ENCODE measurements around the gene KIF15. TPM values are rescaled to one million over a fixed set of nuclear protein-coding genes. Genes with fewer than 3 reads are reported as not detected.
A peak's percentile ranks its signal among the peaks of the same experiment; 100 is the strongest.

KIF15 gene
- total RNA-seq, 1 experiment from 2014 or later, result 25.9 TPM

GRCh38 chr3:44880284-44880683 is 118.7 kb downstream of the KIF15 start:
- no peak for DNase-seq (ENCODE audit: low read depth)

DNA sequence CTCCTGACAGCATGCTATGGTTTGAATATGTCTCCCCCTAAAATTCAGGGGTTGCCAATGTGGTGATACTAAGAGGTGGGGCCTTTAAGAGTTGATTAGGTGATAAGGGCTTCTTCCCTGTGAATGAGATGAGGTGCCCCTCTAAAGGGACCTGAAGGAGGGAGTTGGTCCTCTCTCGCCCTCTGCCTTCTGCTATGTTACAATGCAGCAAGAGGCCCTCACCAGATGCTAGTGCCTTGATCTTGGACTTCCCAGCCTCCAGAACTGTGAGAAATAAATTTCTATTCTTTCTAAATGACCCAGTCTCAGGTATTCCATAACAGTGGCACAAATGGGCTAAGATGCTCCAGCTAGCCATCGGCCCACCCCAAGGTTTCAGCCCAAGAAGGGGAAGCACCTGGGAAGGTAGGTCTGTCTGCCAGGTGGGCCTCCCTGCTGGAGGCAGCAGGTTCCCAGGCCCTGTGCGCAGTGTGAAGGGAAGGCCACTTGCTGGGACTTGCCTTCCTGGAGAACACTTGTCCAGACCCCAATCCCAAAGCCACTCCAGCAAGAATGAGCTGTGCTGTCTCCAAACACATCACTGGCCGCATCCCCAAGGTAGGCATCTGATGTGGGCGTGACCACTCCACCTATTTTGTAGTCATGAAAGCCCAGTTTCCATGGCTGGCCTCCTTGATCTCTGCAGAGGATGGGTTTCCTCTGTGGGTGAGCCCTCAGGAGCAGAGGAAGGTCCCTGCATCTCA is 121.8 kb downstream of the KIF15 start:
- no peak for DNase-seq (ENCODE audit: low read depth)

DNA sequence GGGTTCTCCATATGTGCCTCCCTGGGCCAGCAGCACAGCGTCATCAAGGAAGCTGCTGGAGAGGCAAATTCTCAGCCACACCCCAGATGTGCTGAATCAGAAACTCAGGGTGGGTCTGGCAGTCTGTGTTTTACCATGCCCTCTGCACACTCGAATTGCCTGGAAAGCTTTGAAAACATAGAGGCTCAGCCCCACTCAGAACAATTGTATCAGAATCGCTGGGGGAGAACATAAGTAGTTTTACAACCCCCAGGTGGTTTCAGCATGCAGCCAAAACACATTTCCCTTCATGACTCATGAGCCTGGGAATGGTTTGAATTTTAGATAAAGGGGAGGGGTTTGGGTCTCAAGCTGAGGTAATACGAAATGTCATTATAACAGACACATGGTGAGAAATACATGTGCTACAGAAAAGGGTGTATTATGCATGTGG is 122.4 kb downstream of the KIF15 start:
- DNase-seq (ENCODE audit: low read depth), result peak; percentile 98

- peak; percentile 98 for DNase-seq (ENCODE audit: low read depth)
Observed at GRCh38 chr3:44885618-44886017, 124.0 kb downstream of the KIF15 start.

DNA sequence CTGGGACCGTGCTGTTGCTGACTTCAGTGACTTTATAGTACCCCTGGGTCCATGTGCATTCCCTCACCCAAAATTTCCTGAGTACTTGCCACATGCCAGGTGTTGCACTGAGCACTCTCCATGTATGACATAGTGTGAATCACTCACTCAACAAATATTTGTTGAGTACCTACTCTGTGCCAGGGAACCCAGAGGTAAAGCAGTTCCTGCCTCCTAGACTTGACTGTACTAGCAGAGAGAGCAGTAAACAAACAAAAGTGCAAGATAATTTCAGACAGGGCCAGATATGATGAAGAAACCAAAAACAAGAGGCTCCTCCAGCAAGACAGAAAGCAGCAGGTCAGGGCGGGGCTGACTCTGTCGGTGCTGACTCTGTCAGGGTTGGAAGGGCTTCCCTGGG is 125.0 kb downstream of the KIF15 start:
- no peak for DNase-seq (ENCODE audit: low read depth)

DNA sequence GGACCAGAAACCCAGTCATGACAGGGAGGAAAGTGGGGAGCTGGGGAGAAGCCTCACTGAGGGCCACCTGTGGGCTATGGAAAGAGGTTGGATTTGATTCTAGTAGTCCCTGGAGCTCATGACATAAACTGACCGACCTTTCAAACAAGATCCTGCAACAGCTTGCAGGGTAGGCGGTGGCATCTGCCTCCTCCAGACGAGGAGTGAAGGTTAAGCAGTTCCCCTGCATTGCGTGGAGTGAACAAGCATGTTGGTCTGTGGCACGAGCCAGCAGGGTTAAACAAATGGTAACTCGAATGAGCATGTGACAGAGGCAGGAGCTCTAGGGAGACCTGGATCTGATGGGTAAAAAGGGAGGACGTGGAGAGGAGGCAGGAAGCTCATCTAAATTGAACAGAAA is 125.5 kb downstream of the KIF15 start:
- DNase-seq (ENCODE audit: low read depth), result no peak

DNA sequence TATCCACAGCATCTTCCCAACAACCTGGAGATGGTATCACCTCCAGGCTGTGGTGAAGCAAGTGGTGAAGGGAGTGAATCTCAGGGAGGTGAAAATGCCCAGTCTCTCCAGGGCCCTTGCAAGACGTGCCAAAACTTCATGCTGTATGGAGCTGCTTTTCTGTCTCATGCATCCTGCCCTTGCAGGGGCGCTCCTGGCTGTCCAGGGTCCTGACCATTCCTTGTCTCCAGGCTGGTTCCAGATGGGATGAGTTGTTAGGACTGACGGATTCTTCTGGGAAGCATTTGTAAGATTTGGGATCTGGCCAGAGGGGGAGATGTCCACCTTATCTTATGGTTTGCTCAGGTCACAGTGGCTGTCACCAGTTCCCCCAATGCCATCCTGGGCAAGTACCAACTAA is 128.7 kb downstream of the KIF15 start:
- DNase-seq (ENCODE audit: low read depth), result no peak

- no peak for DNase-seq (ENCODE audit: low read depth)
Observed at GRCh38 chr3:44890852-44891251, 129.3 kb downstream of the KIF15 start.

GRCh38 chr3:44892689-44893088 is 131.1 kb downstream of the KIF15 start:
- DNase-seq (ENCODE audit: low read depth), result peak; percentile 39

DNA sequence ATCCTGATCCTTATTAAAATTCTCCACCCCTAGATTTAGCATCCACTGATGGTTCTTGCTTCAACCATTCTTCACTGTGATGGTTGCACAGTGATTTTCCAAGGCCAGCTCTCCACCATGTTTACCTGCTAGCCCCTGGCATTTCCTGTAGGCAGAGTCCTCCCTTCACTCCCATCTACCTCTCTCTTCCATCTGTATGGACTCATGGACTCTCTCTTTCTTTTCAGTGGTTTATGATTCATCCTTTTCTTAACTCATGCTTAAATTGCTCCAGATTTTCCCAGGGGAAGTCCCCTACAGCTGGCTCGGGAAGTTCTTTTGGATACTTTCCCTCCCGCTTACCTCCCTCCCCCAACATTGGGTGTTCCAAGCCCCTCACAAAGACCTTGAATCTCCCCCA is 131.5 kb downstream of the KIF15 start:
- DNase-seq (ENCODE audit: low read depth), result peak; percentile 85

- DNase-seq (ENCODE audit: low read depth), result peak; percentile 60
Observed at GRCh38 chr3:44894485-44894884, 132.9 kb downstream of the KIF15 start.

GRCh38 chr3:44896440-44896839 is 134.8 kb downstream of the KIF15 start:
- no peak for DNase-seq (ENCODE audit: low read depth)

DNA sequence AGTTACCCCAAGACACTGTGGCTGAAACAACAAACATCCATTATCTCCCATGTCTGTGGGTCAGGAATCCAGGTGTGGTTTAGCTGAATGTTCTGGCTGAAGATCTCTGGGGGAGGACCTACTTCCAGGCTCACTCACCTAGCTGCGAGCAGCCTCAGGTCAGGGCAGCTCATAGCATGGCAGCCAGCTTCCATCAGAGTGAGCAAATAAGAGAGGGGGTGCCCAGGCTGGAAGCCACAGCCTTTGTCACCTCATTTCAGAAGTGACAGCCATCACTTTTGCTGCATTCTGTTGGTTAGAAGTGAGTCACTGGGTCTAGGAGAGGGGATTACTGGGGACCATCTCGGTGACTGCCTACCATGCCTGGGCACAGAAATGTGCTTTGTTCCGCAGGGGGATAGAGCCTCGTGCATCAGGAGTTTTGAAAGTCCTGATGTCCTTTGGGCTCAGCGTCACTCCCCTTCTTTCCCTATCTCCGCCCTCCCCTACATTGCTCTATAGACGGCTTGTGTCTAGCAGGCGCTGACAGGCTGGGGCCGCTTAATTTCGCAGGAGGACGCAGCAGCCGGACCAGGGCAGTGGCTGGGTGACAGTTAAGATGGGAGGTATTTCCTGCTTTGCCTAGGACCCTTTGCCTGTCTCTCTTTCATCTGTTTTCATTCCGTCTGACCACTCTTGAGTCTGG is 138.2 kb downstream of the KIF15 start:
- DNase-seq (ENCODE audit: low read depth), result no peak

DNA sequence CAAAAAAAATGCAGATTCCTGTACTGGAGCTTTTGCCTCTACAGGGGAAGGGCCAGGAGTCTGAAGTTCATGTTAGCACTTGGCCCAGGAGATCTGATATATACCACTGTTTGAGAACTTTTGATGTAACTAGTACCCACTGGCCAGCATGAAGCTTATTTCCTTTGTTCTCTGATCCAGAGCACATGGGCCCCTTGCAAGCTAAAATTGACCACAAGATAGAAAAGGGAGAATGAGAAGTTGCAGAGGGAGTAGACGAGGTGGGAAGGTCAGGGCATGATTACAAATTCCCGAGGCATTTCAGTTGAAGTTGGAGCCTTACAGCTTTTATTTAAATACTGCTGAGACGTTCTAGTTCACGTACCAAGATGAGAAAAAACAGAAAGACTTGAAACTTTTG is 141.0 kb downstream of the KIF15 start:
- no peak for DNase-seq (ENCODE audit: low read depth)

Other genes starting within 250 kb of the KIF15 start
- gene ZKSCAN7, start 206.6 kb upstream of the KIF15 start, total RNA-seq (2014; rRNA removed), result 5.3 and 7.4 TPM in 2 replicates
- gene ZNF660, start 176.8 kb upstream of the KIF15 start, total RNA-seq (2014; rRNA removed), result 2.9 and 4.0 TPM in 2 replicates
- gene ZNF197, start 136.8 kb upstream of the KIF15 start, total RNA-seq (2014; rRNA removed), result 15.6 and 19.6 TPM in 2 replicates
- gene ZNF35, start 113.1 kb upstream of the KIF15 start, total RNA-seq (2014; rRNA removed), result 17.1 and 20.1 TPM in 2 replicates
- gene ZNF502, start 49.1 kb upstream of the KIF15 start, total RNA-seq (2014; rRNA removed), result 2.5 and 4.3 TPM in 2 replicates
- 0.45 and 1.3 TPM in 2 replicates for gene ZNF501, start 32.2 kb upstream of the KIF15 start, total RNA-seq (2014; rRNA removed)
- 28.5 and 30.1 TPM in 2 replicates for gene KIAA1143, start 175 bp upstream of the KIF15 start, total RNA-seq (2014; rRNA removed)
- gene TMEM42, start 100.1 kb downstream of the KIF15 start, total RNA-seq (2014; rRNA removed), result 21.6 and 22.3 TPM in 2 replicates
- gene TGM4, start 112.8 kb downstream of the KIF15 start, total RNA-seq (2014; rRNA removed), result 0.06 and 0.13 TPM in 2 replicates
- gene ZDHHC3, start 214.4 kb downstream of the KIF15 start, total RNA-seq (2014; rRNA removed), result 50.1 and 61.3 TPM in 2 replicates
- gene EXOSC7, start 214.4 kb downstream of the KIF15 start, total RNA-seq (2014; rRNA removed), result 53.7 and 58.7 TPM in 2 replicates

All from LHCN-M2 (cell line).